ENCODE data around the gene MDFI.
A peak's percentile ranks its signal among the peaks of the same experiment; 100 is the strongest.
"Not testable (repeated sequence)": the region's sequence is repeated elsewhere in the genome, so short reads cannot be mapped to it uniquely, and the experiment has no call there.

Gene MDFI

DNA sequence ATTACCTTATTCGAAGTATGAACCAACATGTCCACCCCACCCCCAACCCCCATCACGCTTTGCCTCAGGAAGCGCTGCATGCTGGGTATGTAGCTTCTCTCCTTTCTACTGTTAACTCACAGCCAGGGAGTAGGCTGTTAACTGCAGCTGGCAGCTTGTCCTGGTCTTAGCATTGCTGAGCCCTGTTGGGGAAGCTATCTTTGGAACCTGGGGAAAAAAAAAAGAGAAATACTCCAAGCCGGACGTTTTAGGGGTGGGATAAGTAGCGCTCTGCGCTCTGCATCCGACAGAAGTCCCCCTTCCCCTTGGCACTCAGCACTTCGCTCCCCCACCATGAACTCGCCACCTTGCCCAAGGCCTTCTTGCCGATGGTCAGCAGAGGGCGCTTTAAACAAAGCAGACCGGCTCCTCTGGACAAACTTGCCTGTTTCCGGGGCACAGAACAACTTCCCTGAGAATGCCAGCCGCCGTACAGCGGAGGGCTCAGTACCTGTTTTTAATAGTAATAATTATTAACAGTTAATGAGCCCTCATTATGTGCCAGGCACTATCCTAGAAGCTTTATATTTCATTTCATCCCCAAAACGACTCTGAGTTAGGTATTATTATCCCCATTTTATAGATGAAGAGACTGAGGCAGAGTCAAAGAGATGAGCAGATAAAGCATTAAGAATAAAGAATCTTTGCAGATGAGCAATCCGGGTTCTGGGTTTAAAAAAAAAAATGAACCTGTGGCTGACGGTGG is 35.2 kb upstream of the MDFI start:
- peak; percentile 95 for DNase-seq

GRCh38 chr6:41604006-41604405 is 34.3 kb upstream of the MDFI start:
- DNase-seq: no peak

DNA sequence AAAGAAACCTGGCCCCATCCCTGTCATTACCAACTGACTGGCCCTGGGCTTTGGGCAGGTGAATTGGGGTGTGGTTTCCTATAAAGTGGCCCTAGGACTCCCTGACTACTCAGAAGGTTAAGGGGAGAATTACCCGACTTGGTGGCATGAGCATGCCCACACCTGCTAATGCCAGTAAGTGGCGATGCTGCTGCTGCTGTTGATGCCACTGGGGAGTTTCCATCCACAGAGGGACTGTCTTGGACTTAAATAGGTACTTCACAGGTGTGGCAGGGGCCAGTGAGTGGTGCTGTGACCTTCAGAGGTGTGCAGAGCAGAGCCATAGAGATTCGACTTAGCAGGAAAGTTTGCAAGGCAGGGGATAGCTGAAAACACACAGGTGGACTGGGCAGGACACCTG is 32.6 kb upstream of the MDFI start:
- peak; percentile 69 for DNase-seq

- DNase-seq: no peak
Measured at GRCh38 chr6:41607036-41607435, 31.2 kb upstream of the MDFI start.

DNA sequence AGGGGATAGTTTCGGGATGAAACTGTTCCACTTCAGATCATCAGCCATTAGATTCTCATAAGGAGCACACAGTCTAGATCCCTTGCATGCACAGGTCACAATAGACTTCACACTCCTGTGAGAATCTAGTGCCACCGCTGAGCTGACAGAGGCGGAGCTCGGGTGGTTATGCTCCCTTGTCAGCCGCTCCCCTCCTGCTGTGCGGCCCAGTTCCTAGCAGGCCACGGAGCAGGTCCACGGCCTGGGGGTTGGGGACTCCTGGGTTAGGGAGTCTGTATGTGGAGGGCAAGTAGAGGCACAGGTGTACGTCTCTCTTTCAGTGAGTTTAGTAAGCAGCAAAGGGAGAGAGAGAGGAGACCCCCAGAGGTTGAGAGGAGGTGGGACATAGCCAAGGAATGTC is 30.5 kb upstream of the MDFI start:
- DNase-seq: no peak

DNA sequence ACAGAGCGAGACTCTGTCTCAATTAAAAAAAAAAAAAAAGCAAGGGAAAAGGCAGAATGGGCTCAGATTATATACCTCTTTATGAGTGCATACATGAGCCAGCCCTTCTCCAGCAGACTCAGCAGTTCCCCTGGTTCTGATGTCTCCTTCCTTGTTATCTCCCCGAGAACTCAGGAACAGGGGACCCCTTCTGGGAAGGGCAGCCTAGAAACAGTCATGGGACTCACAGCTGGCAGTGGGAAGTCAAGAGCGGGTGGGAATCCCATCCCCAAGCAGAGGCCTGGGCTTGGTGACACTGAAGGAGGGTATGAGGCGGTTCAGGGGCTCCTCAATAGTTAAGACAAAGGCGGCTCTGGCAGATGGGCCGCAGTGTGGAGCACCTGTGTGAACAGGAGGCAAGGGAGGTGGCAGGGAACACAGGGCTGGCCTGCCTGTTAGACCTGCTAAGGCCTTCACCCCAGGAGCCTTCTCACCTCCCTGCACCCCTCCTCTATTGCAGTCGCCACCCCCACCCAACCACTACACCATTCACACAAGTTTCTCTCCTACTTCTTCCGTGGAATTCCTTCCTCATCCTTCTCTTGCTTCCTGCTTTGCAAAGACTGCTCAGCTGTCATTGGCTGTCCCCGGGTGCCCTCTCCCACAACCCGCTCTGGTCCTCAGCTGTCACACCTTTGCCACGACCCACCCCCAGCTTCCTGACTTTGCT is 29.7 kb upstream of the MDFI start:
- no peak for DNase-seq

GRCh38 chr6:41614715-41615114 is 23.6 kb upstream of the MDFI start:
- DNase-seq: no peak

- no peak for DNase-seq
Measured at GRCh38 chr6:41615311-41615710, 23.0 kb upstream of the MDFI start.

GRCh38 chr6:41618598-41618997 is 19.7 kb upstream of the MDFI start:
- DNase-seq: no peak

GRCh38 chr6:41619193-41619592 is 19.1 kb upstream of the MDFI start:
- not testable (repeated sequence) for DNase-seq

DNA sequence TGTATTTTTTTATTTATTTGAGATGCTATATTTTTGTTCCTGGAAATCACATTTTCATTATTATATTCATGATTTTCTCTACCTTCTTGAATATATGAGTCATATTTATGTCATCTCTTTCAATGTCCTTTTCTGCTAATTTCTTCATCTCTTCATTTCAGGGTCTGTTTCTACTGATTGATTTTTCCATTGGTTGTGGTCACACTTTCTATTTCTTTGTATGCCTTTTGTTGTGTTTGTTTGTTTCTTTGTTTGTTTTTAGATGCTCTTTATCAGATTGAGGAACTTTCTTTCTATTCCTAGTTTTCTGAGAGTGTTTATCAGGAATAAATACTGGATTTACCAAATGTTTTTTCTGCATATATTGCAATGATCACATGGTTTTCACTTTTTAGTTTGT is 16.9 kb upstream of the MDFI start:
- no peak for DNase-seq

GRCh38 chr6:41621802-41622201 is 16.5 kb upstream of the MDFI start:
- DNase-seq: no peak

DNA sequence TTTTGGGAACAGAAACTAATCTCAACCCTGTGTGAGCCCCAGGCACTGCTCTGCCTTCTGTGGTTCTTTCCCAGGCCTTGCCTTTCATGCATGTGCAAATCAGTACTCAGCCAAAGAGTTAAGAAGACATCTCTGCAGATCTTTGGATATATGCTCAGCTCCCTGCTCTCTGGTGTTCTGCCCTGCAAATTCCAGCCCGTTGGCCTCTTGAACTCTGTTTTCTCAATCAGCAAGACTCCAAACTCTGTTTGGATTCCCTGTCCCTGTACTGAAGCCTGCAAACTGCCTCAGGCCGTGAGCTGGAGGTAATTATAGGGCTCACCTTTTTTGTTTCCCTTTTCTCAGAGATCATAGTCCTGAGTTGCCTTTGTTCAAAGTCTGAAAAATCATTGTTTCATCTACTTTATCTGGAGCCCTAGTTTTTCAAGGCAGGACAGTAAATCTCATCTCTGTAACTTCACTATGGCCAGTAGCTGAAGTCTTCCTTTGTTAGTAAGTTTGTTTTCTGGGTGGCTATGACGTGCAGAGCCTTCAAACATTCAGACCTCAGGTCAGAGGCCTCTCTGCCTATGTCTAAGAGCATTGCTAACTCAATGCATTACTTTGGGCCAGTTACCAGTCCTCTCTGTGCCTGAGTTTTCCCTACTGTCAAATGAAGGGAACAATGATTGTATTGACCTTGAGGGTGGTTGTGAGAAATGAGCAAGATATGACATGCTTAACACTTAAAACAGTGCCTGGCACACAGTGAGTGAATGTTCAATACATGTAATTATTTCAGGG is 15.9 kb upstream of the MDFI start:
- DNase-seq: peak; percentile 92

GRCh38 chr6:41623330-41623729 is 14.9 kb upstream of the MDFI start:
- DNase-seq: no peak

- no peak for DNase-seq
Measured at GRCh38 chr6:41624621-41625380, 13.5 kb upstream of the MDFI start.

GRCh38 chr6:41625442-41625841 is 12.8 kb upstream of the MDFI start:
- DNase-seq: peak; percentile 96

DNA sequence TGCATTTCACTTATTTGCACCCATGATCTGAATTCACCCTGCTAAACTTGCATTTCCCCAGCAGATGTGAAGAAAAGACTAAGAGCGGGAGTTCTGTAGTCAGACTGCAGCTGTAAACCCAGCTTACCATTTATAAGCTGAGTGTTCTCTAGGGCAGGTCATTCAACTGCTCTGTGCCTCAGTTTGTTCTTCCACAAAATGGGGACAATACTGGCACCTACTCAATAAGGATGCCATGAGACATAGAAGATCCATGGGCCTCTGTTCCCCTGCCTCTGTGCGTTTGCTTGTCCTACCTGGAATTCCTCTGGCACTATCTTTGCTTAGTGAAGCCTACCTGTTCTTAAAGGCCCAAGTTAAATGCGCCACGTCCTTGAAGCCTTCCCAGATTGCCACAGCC is 12.2 kb upstream of the MDFI start:
- no peak for DNase-seq

DNA sequence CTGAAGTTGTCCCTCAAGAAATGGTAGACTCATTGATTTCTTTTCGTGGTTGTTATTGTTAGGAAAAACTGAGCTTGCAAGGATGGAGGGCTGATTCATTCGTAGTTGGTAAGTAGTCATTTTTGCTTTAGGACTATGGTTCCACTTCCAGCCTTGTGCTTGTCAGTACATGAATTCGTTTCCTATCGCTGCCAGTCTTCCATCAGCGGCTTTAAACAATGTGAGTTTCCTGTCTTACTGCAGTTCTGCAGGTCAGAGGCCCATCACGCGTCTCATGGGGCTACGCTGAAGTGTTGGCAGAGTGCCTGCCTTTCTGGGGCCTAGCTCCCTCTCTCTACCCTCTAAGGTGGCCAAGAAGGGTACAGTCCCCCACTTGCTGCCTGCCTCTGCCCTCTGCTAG is 11.4 kb upstream of the MDFI start:
- peak; percentile 76 for DNase-seq

DNA sequence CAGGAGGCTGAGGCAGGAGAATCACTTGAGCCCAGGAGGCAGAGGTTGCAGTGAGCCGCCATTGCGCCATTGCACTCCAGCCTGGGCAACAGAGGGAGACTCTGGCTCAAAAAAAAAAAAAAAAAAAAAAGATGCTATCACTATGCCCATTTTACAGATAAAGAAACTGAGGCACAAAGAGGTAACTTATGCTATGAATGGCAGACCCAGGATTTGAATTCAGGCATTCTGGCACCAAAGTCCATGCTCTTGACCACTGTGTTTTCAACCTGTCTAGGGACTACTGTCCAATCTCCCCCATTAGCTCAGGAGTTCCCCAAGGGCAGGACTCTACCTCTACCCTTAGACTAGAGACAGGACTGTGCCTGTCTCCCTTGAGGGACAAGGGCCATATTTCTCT is 9.1 kb upstream of the MDFI start:
- DNase-seq: no peak

DNA sequence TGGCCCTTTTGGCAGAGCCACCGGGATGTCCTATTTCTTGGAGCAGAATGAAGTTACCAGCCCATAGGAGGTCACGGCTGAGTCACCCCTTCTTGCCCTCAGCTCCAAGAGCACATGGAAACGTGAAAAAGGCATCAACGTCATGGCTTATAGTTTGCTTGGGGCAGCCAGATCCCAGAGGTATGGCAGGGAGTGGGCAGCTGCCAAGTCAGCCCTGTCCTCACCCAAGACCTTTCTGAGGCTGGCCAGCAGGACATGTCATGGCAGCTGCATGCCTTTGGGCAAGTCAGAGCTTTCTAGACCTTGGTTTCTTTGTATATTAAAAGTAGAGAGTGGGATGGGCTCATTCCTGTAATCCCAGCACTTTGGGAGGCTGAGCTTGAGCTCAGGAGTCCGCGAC is 8.2 kb upstream of the MDFI start:
- DNase-seq: no peak

DNA sequence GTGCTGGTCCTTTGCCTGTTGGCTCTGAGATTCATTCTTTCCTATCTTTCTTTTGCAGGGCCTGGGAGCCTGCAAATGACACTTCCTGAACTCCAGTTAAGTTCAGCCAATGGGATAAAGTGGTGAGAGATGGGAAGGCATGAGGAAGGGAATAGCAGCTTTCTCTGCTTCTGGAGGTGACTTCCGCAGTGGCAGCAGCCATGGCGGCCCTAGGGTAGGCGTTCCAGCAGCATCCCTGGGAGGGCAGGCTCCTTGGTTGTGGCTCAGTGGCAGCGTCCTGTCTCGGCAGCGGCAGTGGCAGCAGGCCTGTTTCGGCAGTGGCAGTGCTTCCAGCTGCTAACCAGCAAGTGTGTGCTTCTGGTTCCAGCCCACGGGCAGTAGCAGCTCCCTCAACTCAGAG is 7.3 kb upstream of the MDFI start:
- no peak for DNase-seq

DNA sequence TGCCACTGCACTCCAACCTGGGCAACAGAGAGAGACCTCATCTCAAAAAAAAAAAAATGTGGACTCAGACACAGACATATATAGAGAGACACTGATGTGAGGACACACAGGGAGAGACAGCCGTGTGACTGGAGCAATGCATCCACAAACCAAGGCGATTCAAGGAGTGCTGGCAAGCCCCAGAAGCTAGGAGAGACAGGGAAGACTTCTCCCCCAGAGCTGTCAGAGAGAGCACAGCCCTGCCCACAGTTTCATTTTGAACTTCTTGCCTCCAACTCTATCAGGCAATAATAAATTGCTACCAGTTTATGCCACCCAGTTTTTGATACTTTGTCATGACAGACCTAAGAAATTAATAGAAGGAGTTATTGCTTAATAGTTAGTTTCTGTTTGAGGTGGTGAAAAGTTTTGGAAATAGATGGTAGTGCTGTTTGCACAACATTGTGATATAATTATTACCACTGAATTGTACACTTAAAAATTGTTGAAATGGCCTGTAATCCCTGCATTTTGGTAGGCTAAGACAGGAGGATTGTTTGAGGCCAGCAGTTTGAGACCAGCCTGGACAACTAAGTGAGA is 5.1 kb upstream of the MDFI start:
- DNase-seq: no peak

GRCh38 chr6:41634657-41635056 is 3.6 kb upstream of the MDFI start:
- peak; percentile 75 for DNase-seq

All from NCI-H69 (cell line).